GM06990 (cell line): Measurements from ENCODE around the gene MRPS5.
"Not testable (repeated sequence)": the region's sequence is repeated elsewhere in the genome, so short reads cannot be mapped to it uniquely, and the experiment has no call there.

Source experiments
- DNase-seq: peaks from one replicate; pipeline ENCODE4 v3.0.0-alpha.2; 2011; ENCODE audit not compliant: insufficient read length; ENCODE audit errors: extremely low read depth
- H3K27me3 ChIP-seq: replicated peaks from 2 replicates; pipeline ENCODE4 v1.6.0; 2011; ENCODE audit warnings: low read length; ENCODE audit not compliant: control insufficient read depth, insufficient read depth
- H3K36me3 ChIP-seq: 2 replicates; pipeline ENCODE4 v1.5.1; 2011; ENCODE audit warnings: low read length; ENCODE audit not compliant: control insufficient read depth, insufficient read depth
- H3K4me3 ChIP-seq: replicated peaks from 2 replicates; pipeline ENCODE4 v1.5.1; 2011; ENCODE audit warnings: low read depth, mild to moderate bottlenecking, control low read depth, low read length
- CTCF ChIP-seq: IDR thresholded peaks from 2 replicates; pipeline ENCODE4 v1.5.1; 2011; ENCODE audit warnings: low read length, control low read depth, mild to moderate bottlenecking, inconsistent platforms; ENCODE audit not compliant: insufficient read depth, poor library complexity, severe bottlenecking

MRPS5 gene

GRCh38 chr2:95104606-95105005 is 17.0 kb downstream of the MRPS5 start:
- no peak for TF ChIP-seq CTCF
- peaks cover 23% of the 10 kb centered on the region for H3K36me3 ChIP-seq
- H3K27me3 ChIP-seq, result no peaks in the 10 kb centered on the region

GRCh38 chr2:95099910-95100309 is 21.7 kb downstream of the MRPS5 start:
- no peak for DNase-seq
- no peak for TF ChIP-seq CTCF
- H3K4me3 ChIP-seq, result no peak overlapping the region
- H3K36me3 ChIP-seq, result peaks cover 7% of the 10 kb centered on the region
- no peaks in the 10 kb centered on the region for H3K27me3 ChIP-seq

More at GRCh38 chr2:95104606-95105005, 17.0 kb downstream of the MRPS5 start:
- DNase-seq, result no peak
- H3K4me3 ChIP-seq, result no peak overlapping the region

GRCh38 chr2:95098273-95098672 is 23.3 kb downstream of the MRPS5 start:
- H3K36me3 ChIP-seq, H3K27me3 ChIP-seq, DNase-seq, H3K4me3 ChIP-seq: not testable (repeated sequence)

- Histone ChIP-seq H3K27me3 (no peaks in the 10 kb centered on the region), H3K36me3 (peaks cover 25% of the 10 kb centered on the region), H3K4me3 (no peak overlapping the region)
- DNase-seq, result no peak
- TF ChIP-seq CTCF, result no peak
These were observed 29.6 kb downstream of the MRPS5 start for GRCh38 chr2:95091885-95092555.

- TF ChIP-seq CTCF, result no peak
- no peak for DNase-seq
- H3K27me3 ChIP-seq, result no peaks in the 10 kb centered on the region
- peaks cover 28% of the 10 kb centered on the region for H3K36me3 ChIP-seq
- no peak overlapping the region for H3K4me3 ChIP-seq
These were observed 34.2 kb downstream of the MRPS5 start for GRCh38 chr2:95087379-95087778.

- no peak for DNase-seq
- Histone ChIP-seq H3K27me3 (no peaks in the 10 kb centered on the region), H3K4me3 (no peak overlapping the region), H3K36me3 (peaks cover 20% of the 10 kb centered on the region)
- no peak for TF ChIP-seq CTCF
These were observed 35.6 kb downstream of the MRPS5 start for GRCh38 chr2:95086017-95086416.
